Gastroesophageal sphincter (tissue), 4 donors: ENCODE results near the gene C6orf89. TPM values are rescaled to one million over a fixed set of nuclear protein-coding genes. Genes with fewer than 3 reads are reported as not detected.

Source experiments
- ATAC-seq: fragments of 150-250 bp; one replicate; pipeline ENCODE4 v1.9.1; 2016; ENCODE audit warnings: mild to moderate bottlenecking, moderate library complexity
- H3K27ac ChIP-seq, 4 donors: fragments of 200-600 bp; sonication (generic) in 3 of 4; 1 replicate in 3 of 4; 2 replicates in 1 of 4; pipeline ENCODE4 v1.5.1; 2016 to 2019
- H3K27me3 ChIP-seq: fragments of 200-600 bp; sonication (generic); one replicate; pipeline ENCODE4 v1.5.1; 2019
- H3K36me3 ChIP-seq, 2 donors: fragments of 200-600 bp; sonication (generic); one replicate each; pipeline ENCODE4 v1.5.1; 2019; ENCODE audit warnings: control low read depth in 1 of 2
- H3K4me1 ChIP-seq, 3 donors: fragments of 200-600 bp; sonication (generic); 1 replicate in 2 of 3; 2 replicates in 1 of 3; pipeline ENCODE4 v1.5.1; 2016 to 2019; ENCODE audit warnings: control low read depth in 2 of 3
- H3K4me3 ChIP-seq, 2 donors: fragments of 200-600 bp; sonication (generic); one replicate each; pipeline ENCODE4 v1.5.1; 2019; ENCODE audit warnings: mild to moderate bottlenecking in 1 of 2, moderate library complexity in 1 of 2
- H3K9me3 ChIP-seq, 3 donors: fragments of 200-600 bp; sonication (generic); one replicate each; pipeline ENCODE4 v1.5.1; 2017 to 2019; ENCODE audit warnings: control low read depth in 2 of 3
- CTCF ChIP-seq, 4 experiments: fragments of 200-600 bp in 2 of 4; fragments of 450-650 bp in 2 of 4; sonication (generic) in 1 of 4; IDR thresholded peaks; one replicate each; pipeline ENCODE4 v1.5.1; 2017 to 2019; ENCODE audit warnings: antibody characterized with exemption in 4 of 4, mild to moderate bottlenecking in 2 of 4, moderate library complexity in 2 of 4
- EP300 ChIP-seq: sonication (generic); formaldehyde crosslinking; IDR thresholded peaks from one replicate; pipeline ENCODE4 v1.6.1; 2017; ENCODE audit warnings: antibody characterized with exemption, mild to moderate bottlenecking
- POLR2A ChIP-seq, 2 donors: fragments of 450-650 bp; IDR thresholded peaks; one replicate each; pipeline ENCODE4 v1.6.1; 2017; ENCODE audit warnings: antibody characterized with exemption in 2 of 2, mild to moderate bottlenecking in 2 of 2, moderate library complexity in 1 of 2
- POLR2AphosphoS5 ChIP-seq: sonication (generic); formaldehyde crosslinking; IDR thresholded peaks from one replicate; pipeline ENCODE4 v1.6.1; 2017; ENCODE audit warnings: antibody characterized with exemption
- WGBS, 2 donors: methylation state at CpG; one replicate each; pipeline ENCODE4 v1.1.5; 2018; ENCODE audit warnings: low coverage in 1 of 2; 5-methylcytosine and 5-hydroxymethylcytosine counted together
- total RNA-seq, 4 donors: library from RNA; depleted of rRNA; stranded (reverse); fragments of >200 nt; gene quantifications; one replicate each; pipeline ENCODE4 v1.1.0, GENCODE V29; 2016

The C6orf89 gene
- total RNA-seq, 4 donors from 2014 or later = 62.1 to 73.8 (median 69.8) TPM

- Histone ChIP-seq H3K27ac (peak within 1 kb of the TSS in 2 of 4 donors; percentile 35 to 50), H3K27me3 (peaks cover 8% of the 10 kb centered on the region), H3K4me1 (peaks cover 0 to 31% (median 18%) of the 10 kb centered on the region in 3 donors), H3K36me3 (no peaks in the 10 kb centered on the region), H3K9me3 (no peaks in the 10 kb centered on the region), H3K4me3 (peak within 1 kb of the TSS; percentile 39 to 61)
- TF ChIP-seq POLR2AphosphoS5 = no peak
- TF ChIP-seq EP300 = no peak
- no peak for TF ChIP-seq POLR2A (IDR thresholded peaks at IDR 0.05)
- ATAC-seq = no peak
- 18 to 30% methylated on average over 7 to 14 of the region's 57 CpGs for WGBS, 2 donors
These were observed 46.6 kb upstream of the C6orf89 start, which contains the start of gene CPNE5 for GRCh38 chr6:36838896-36839748. Gene CPNE5, minus strand, starts transcription at chr6:36839444. Its CDS starts 67 bp downstream, at chr6:36839377.

GRCh38 chr6:36839749-36840431 is 45.9 kb upstream of the C6orf89 start:
- peaks cover 8% of the 10 kb centered on the region for H3K27me3 ChIP-seq
- no peaks in the 10 kb centered on the region for H3K9me3 ChIP-seq
- ATAC-seq = peak; percentile 57
- peaks cover 0 to 31% (median 18%) of the 10 kb centered on the region in 3 donors for H3K4me1 ChIP-seq
- 0% methylated on average over 2 to 5 of the region's 70 CpGs for WGBS, 2 donors
- H3K36me3 ChIP-seq = no peaks in the 10 kb centered on the region
- TF ChIP-seq CTCF (IDR thresholded peaks at IDR 0.05) (peak in 3 of 4 experiments; percentile 14 to 30 (median 29)), EP300 (no peak)
- peak overlapping the region in 2 of 4 donors; percentile 35 to 50 for H3K27ac ChIP-seq
- H3K4me3 ChIP-seq = peak overlapping the region; percentile 39 to 61

- Histone ChIP-seq H3K27me3 (peaks cover 8% of the 10 kb centered on the region), H3K27ac (peak overlapping the region in 2 of 4 donors; percentile 12 to 50), H3K9me3 (no peaks in the 10 kb centered on the region), H3K4me1 (peaks cover 0 to 31% (median 18%) of the 10 kb centered on the region in 3 donors), H3K36me3 (no peaks in the 10 kb centered on the region), H3K4me3 (peak overlapping the region; percentile 39 to 61)
- no peak for TF ChIP-seq EP300
- TF ChIP-seq POLR2A (IDR thresholded peaks at IDR 0.05) = no peak
- TF ChIP-seq CTCF (IDR thresholded peaks at IDR 0.05) = no peak
- TF ChIP-seq POLR2AphosphoS5 = no peak
- ATAC-seq = peak; percentile 60
- WGBS, 2 donors = 4 to 11% methylated on average over 4 of the region's 44 CpGs
These were observed 45.0 kb upstream of the C6orf89 start for GRCh38 chr6:36840432-36841403.

GRCh38 chr6:36841756-36842155 is 44.0 kb upstream of the C6orf89 start:
- Histone ChIP-seq H3K27ac (no peak overlapping the region), H3K36me3 (no peaks in the 10 kb centered on the region), H3K9me3 (no peaks in the 10 kb centered on the region), H3K4me1 (peaks cover 0 to 31% (median 18%) of the 10 kb centered on the region in 3 donors), H3K27me3 (peaks cover 8% of the 10 kb centered on the region), H3K4me3 (no peak overlapping the region)
- 94 to 100% methylated on average over 2 of the region's 2 CpGs for WGBS, 2 donors
- ATAC-seq = no peak
- TF ChIP-seq POLR2AphosphoS5 = no peak
- TF ChIP-seq POLR2A (IDR thresholded peaks at IDR 0.05) = no peak
- no peak for TF ChIP-seq EP300
- no peak for TF ChIP-seq CTCF (IDR thresholded peaks at IDR 0.05)
